HG03095 (cell line): ENCODE results near the gene TRUB1.
"Not testable (repeated sequence)": the region's sequence is repeated elsewhere in the genome, so short reads cannot be mapped to it uniquely, and the experiment has no call there.

Source experiments
- ATAC-seq: cut with Tn5 transposase; IDR thresholded peaks from one replicate; pipeline ENCODE4 v1.9.1; 2021; ENCODE audit warnings: moderate library complexity; ENCODE audit not compliant: unreplicated experiment

Gene TRUB1

GRCh38 chr10:114923551-114923950, 14.4 kb upstream of the TRUB1 start:
- ATAC-seq, result no peak

GRCh38 chr10:114925587-114926586, 12.1 kb upstream of the TRUB1 start:
- ATAC-seq, result peak; percentile 90

- no peak for ATAC-seq
Measured at GRCh38 chr10:114928818-114929217, 9.2 kb upstream of the TRUB1 start.

GRCh38 chr10:114930320-114930719, 7.7 kb upstream of the TRUB1 start:
- ATAC-seq, result no peak

- ATAC-seq, result no peak
Measured at GRCh38 chr10:114931072-114931679, 6.8 kb upstream of the TRUB1 start.

GRCh38 chr10:114932225-114932624, 5.8 kb upstream of the TRUB1 start:
- ATAC-seq, result no peak

- ATAC-seq, result no peak
Measured at GRCh38 chr10:114932945-114933344, 5.0 kb upstream of the TRUB1 start.

- no peak for ATAC-seq
Measured at GRCh38 chr10:114933588-114933987, 4.4 kb upstream of the TRUB1 start.

GRCh38 chr10:114933995-114934394, 4.0 kb upstream of the TRUB1 start:
- ATAC-seq, result not testable (repeated sequence)

GRCh38 chr10:114938856-114939193, 830 bp downstream of the TRUB1 start:
- no peak for ATAC-seq

- ATAC-seq, result no peak
Measured at GRCh38 chr10:114940735-114941134, 2.7 kb downstream of the TRUB1 start.

GRCh38 chr10:114943000-114943399, 5.0 kb downstream of the TRUB1 start:
- ATAC-seq, result no peak

GRCh38 chr10:114953047-114953446, 15.1 kb downstream of the TRUB1 start:
- ATAC-seq, result peak; percentile 65

- ATAC-seq, result no peak
Measured at GRCh38 chr10:114955984-114956383, 18.0 kb downstream of the TRUB1 start.

- ATAC-seq, result peak; percentile 48
Measured at GRCh38 chr10:114956466-114956865, 18.5 kb downstream of the TRUB1 start.

- ATAC-seq, result no peak
Measured at GRCh38 chr10:114957122-114957521, 19.1 kb downstream of the TRUB1 start.

- ATAC-seq, result no peak
Measured at GRCh38 chr10:114957673-114958072, 19.7 kb downstream of the TRUB1 start.

- ATAC-seq, result no peak
Measured at GRCh38 chr10:114962441-114962840, 24.4 kb downstream of the TRUB1 start.

- no peak for ATAC-seq
Measured at GRCh38 chr10:114963908-114964307, 25.9 kb downstream of the TRUB1 start.

GRCh38 chr10:114967071-114967470, 29.1 kb downstream of the TRUB1 start:
- no peak for ATAC-seq

- no peak for ATAC-seq
Measured at GRCh38 chr10:114970515-114970914, 32.5 kb downstream of the TRUB1 start.

GRCh38 chr10:114973306-114973705, 35.3 kb downstream of the TRUB1 start:
- no peak for ATAC-seq
